Bronchial epithelial cell (primary cell): ENCODE measurements around the gene BTBD7. TPM values are rescaled to one million over a fixed set of nuclear protein-coding genes. Genes with fewer than 3 reads are reported as not detected.

ENCODE experiments used
- DNase-seq: peaks from one replicate; pipeline ENCODE4 v3.0.0-alpha.2; 2010; ENCODE audit warnings: low read depth
- FAIRE-seq: peaks from 2 replicates; lab custom pipeline; 2011; peaks lifted over from hg19 to GRCh38; lab: Jason Lieb, UNC
- H3K27me3 ChIP-seq: 2 replicates; pipeline ENCODE4 v1.5.1; 2011; ENCODE audit warnings: low read length; ENCODE audit not compliant: control insufficient read depth, insufficient read depth
- H3K36me3 ChIP-seq: 2 replicates; pipeline ENCODE4 v1.5.1; 2011; ENCODE audit warnings: low read length; ENCODE audit not compliant: control insufficient read depth, insufficient read depth
- H3K4me3 ChIP-seq: 2 replicates; pipeline ENCODE4 v1.5.1; 2011; ENCODE audit warnings: mild to moderate bottlenecking, low read depth, low read length, control low read depth
- CTCF ChIP-seq: IDR thresholded peaks from 2 replicates; pipeline ENCODE4 v1.5.1; 2011; ENCODE audit warnings: mild to moderate bottlenecking, moderate library complexity, low read length, control low read depth, inconsistent platforms; ENCODE audit not compliant: insufficient read depth, severe bottlenecking
- total RNA-seq: library from RNA; depleted of rRNA; stranded (reverse); fragments of >200 nt; gene quantifications from 2 replicates; pipeline ENCODE4 v1.2.1, GENCODE V29; 2014

The BTBD7 gene
- total RNA-seq, 1 donor from 2014 or later = 20.3 TPM

DNA sequence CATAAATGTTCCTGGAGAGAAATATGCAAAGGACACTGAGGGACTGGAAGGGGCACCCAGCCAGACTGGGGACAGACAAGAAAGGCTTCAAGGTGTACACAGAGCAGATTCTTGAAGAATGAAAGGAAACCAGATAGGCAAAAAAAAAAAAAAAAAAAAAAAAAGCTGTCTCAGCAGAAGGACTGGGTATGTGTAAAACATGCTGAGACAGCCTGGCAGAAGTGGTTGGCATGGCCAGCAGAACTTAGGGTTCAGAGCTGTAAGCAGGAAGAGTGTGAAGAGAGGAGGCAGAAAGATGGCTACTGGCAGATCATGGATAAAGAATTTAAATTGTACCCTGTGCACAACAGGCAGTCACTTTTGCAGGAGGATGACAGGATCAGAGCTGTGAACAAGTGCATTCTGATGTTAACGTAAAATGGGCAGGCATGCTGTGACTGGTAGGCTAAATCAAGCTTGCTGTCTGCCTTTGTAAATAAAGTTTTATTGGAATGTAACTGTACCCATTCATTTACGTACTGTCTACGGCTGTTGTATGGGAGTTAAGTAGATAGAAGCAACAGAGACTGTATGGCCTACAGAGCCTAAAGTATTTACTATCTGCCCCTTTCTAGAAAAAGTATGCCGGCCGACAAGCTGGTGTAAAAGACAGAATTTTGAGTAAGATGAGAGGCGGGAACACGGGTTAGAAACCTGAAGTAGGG, 83.6 kb downstream of the BTBD7 start:
- H3K36me3 ChIP-seq = peaks cover 13% of the 10 kb centered on the region
- TF ChIP-seq CTCF = no peak
- no peaks in the 10 kb centered on the region for H3K27me3 ChIP-seq
- FAIRE-seq = no peak
- no peak overlapping the region for H3K4me3 ChIP-seq
- no peak for DNase-seq

DNA sequence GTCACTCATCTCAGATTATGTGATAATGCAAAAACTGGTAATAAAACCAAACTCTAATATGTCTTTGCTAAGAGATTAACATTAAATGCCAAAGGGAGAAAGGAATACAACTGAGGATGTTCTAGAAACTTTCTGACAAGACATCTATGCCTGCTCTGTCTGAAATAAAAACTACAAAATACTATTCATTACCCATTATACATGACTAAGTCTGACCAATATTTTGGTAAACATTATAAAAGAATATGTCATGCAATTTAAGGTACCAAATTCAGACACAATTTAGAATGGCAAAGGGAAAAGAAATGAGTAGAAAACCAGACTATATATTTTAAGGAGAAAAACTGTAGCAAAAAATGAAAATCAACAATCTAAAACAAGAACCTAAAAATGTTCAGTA, 86.3 kb downstream of the BTBD7 start:
- Histone ChIP-seq H3K4me3 (no peak overlapping the region), H3K36me3 (peaks cover 15% of the 10 kb centered on the region), H3K27me3 (no peaks in the 10 kb centered on the region)
- TF ChIP-seq CTCF = no peak
- FAIRE-seq = no peak
- DNase-seq = no peak

DNA sequence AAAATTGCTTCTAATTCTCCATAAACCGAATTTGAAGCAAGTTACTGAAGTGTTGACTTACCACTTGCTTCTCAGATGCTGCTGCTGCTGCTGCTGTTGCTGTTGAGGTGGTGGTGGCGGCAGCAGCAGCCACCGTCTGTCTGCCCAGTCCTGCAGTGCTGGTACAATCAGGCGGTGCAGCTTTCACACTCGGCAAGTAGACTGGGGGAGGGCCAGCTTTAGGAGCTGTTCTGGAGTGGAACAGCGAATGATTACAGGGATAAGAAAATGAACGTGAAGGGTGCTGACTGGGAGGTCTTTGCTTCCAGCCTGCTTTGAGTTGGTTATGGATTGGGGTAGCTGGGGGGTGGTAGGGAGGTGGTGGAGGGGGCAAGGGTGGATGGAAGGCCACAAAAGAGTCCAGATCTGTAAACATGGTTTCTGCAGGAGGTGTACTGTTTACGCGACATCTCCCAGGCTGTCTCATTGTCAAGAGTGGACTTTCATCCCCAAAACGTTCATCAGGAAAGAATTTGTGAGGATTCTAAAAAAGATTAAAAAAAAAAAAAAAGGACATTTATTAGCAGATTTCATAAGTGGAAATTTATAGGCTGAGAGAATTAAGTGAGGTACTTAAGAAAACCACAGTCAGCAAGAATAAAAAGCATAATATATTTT, 86.9 kb downstream of the BTBD7 start:
- peaks cover 14% of the 10 kb centered on the region for H3K36me3 ChIP-seq
- no peak for DNase-seq

GRCh38 chr14:93240678-93241000, 92.2 kb downstream of the BTBD7 start:
- DNase-seq = no peak
- FAIRE-seq = no peak
- no peaks in the 10 kb centered on the region for H3K27me3 ChIP-seq
- no peak for TF ChIP-seq CTCF
- no peak overlapping the region for H3K4me3 ChIP-seq
- H3K36me3 ChIP-seq = peaks cover 7% of the 10 kb centered on the region

More for the DNA sequence above, 86.9 kb downstream of the BTBD7 start:
- TF ChIP-seq CTCF = no peak
- FAIRE-seq = no peak
- no peak overlapping the region for H3K4me3 ChIP-seq
- no peaks in the 10 kb centered on the region for H3K27me3 ChIP-seq

DNA sequence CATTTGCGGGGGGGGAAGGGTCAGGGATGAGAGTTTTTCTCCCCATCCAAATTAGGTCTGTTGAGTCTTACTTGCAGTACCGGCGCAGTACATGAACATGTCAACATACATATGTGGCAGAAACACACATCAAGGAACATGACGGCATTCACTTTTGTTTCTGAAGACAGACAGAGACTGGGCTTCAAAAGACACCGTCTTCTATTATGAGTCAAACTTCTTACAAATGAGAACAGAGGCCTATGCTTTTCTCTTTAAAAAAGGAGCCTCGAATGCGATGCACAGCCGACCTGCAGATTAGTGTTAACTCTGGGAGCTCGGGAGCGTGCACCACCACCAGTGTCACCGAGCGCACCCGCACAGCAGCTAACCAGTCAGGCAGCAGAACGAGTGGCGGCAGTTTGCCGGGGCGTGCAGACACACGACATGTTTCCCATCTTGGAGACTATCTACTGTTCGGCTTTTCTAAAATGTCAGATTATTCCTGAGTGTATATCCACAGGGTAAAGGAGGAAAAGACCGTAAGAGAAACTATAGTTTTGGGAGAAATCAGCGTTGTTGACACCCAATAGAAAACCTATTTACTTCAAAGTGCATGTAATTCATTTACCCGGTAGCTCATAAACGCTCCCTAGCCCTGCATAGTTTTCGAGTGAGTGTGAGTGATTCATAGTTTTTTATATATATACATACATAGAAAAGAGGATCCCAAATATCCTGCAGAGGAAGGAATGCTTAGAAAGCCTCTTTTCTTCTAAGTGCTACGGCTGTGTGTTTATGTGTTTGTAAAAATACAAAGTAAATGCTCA, 92.8 kb downstream of the BTBD7 start:
- H3K4me3 ChIP-seq = no peak overlapping the region
- FAIRE-seq = no peak
- H3K36me3 ChIP-seq = peaks cover 6% of the 10 kb centered on the region
- peak; percentile 79 for DNase-seq
- H3K27me3 ChIP-seq = no peaks in the 10 kb centered on the region
- TF ChIP-seq CTCF = no peak
